ENCODE data around the gene HS3ST5. TPM values are rescaled to one million over a fixed set of nuclear protein-coding genes. Genes with fewer than 3 reads are reported as not detected.

HS3ST5 gene
- total RNA-seq, 1 donor from 2014 or later, result 0.05 TPM

DNA sequence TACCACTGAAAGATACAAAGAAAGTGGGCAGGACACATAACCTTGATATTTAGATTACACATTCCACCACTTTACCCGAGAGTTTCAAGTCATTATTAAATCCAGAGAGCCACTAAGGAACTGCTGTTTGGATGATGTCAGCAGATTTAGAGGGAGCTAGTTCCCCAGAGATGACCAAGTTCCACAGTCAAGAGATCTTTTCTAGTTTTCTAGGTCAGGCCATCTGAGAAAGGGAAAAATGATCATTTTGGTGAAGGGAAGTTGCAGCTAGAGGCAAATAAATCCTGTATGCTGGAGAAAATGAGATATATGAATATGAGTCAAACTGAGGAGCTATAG, 147.8 kb downstream of the HS3ST5 start:
- H3K4me3 Mint-ChIP-seq (ENCODE audit: unreplicated experiment), result no peak overlapping the region
- DNase-seq (ENCODE audit: low spot score), result no peak
- H3K9me3 Mint-ChIP-seq (ENCODE audit: low read depth), result peaks cover 2% of the 10 kb centered on the region
- peaks cover 5% of the 10 kb centered on the region for H3K4me1 Mint-ChIP-seq (ENCODE audit: low read depth)
- TF ChIP-seq, protein P1, sequence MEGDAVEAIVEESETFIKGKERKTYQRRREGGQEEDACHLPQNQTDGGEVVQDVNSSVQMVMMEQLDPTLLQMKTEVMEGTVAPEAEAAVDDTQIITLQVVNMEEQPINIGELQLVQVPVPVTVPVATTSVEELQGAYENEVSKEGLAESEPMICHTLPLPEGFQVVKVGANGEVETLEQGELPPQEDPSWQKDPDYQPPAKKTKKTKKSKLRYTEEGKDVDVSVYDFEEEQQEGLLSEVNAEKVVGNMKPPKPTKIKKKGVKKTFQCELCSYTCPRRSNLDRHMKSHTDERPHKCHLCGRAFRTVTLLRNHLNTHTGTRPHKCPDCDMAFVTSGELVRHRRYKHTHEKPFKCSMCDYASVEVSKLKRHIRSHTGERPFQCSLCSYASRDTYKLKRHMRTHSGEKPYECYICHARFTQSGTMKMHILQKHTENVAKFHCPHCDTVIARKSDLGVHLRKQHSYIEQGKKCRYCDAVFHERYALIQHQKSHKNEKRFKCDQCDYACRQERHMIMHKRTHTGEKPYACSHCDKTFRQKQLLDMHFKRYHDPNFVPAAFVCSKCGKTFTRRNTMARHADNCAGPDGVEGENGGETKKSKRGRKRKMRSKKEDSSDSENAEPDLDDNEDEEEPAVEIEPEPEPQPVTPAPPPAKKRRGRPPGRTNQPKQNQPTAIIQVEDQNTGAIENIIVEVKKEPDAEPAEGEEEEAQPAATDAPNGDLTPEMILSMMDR (IDR thresholded peaks at IDR 0.05), result no peak
- H3K36me3 Mint-ChIP-seq (ENCODE audit: low read depth), result no peaks in the 10 kb centered on the region
- H3K27ac Mint-ChIP-seq (ENCODE audit: unreplicated experiment), result no peak overlapping the region
- H3K27me3 Mint-ChIP-seq (ENCODE audit: low read depth), result no peaks in the 10 kb centered on the region

DNA sequence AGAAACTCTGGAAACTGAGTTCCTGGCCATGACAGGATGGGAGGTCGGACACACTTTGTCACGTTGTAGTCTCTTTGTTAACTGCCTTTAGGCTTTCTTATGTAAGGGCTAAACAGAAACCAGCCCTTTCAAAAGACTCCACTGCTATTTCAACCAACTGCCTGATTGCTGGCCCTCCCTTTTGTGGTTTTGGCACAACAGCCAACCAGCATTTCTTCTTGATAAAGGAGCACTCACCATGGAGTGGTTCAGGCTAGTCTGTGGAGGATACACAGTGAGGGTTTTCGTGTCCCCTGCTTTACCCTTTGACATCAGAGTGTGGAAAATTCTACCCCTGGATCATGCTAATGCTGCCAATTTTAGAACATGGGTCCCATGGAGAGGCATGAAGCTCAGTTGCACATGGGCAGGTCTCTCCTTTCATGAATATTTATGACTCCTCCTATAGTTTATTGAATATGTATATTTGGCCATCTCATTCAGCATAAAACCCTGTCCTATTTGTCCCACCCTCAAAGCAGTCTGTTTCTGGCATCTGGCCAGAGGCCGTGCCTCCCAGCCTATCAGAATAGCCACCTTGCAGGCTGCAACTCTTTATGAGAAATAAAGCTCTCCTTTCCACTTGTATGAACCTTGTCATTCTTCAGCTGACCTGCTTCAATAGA, 148.3 kb downstream of the HS3ST5 start:
- H3K4me3 Mint-ChIP-seq (ENCODE audit: unreplicated experiment), result no peak overlapping the region
- H3K36me3 Mint-ChIP-seq (ENCODE audit: low read depth), result no peaks in the 10 kb centered on the region
- TF ChIP-seq, protein P1 (IDR thresholded peaks at IDR 0.05), result no peak
- H3K9me3 Mint-ChIP-seq (ENCODE audit: low read depth), result peaks cover 2% of the 10 kb centered on the region
- peaks cover 5% of the 10 kb centered on the region for H3K4me1 Mint-ChIP-seq (ENCODE audit: low read depth)
- no peaks in the 10 kb centered on the region for H3K27me3 Mint-ChIP-seq (ENCODE audit: low read depth)
- DNase-seq (ENCODE audit: low spot score), result no peak
- H3K27ac Mint-ChIP-seq (ENCODE audit: unreplicated experiment), result no peak overlapping the region

DNA sequence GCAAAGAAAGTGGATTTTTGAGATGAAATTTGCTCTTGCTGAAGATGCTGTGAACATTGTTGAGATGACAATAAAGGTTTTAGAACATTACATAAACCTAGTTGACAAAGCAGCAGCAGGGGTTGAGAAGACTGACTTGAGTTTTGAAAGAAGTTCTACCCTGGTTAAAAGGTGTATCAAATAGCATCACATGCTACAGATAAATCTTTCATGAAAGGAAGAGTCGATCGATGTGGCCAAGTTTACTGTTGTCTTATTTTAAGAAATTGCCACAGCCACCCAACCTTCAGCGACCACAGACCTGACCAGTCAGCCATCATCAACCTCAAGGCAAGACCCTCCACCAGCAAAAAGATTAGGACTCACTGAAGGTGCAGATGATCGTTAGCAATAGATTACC, 155.3 kb downstream of the HS3ST5 start:
- Mint-ChIP-seq H3K9me3 (ENCODE audit: low read depth) (peaks cover 2% of the 10 kb centered on the region), H3K4me3 (ENCODE audit: unreplicated experiment) (no peak overlapping the region), H3K4me1 (ENCODE audit: low read depth) (no peaks in the 10 kb centered on the region), H3K27me3 (ENCODE audit: low read depth) (no peaks in the 10 kb centered on the region), H3K27ac (ENCODE audit: unreplicated experiment) (no peak overlapping the region), H3K36me3 (ENCODE audit: low read depth) (peaks cover 2% of the 10 kb centered on the region)
- DNase-seq (ENCODE audit: low spot score), result no peak
- TF ChIP-seq, protein P1 (IDR thresholded peaks at IDR 0.05), result no peak

DNA sequence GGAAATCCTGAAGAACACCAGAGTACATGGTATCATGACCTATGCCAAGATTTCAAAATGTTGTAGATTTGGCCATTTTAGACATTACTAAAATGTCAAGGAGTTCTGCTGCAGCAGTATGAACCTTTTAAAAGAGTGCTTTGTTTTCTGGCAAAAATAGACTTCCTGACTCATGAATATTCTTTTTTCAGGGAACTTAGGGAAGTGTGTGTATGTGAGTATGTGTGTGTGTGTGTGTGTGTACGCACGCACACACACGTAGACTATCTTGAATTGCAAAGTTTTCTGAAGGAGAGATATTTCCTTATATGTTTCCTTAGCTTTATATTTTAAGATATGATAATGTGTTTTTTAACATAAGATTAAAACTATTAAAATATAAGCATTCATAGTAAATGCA, 161.2 kb downstream of the HS3ST5 start:
- Mint-ChIP-seq H3K4me1 (ENCODE audit: low read depth) (no peaks in the 10 kb centered on the region), H3K9me3 (ENCODE audit: low read depth) (no peaks in the 10 kb centered on the region), H3K27ac (ENCODE audit: unreplicated experiment) (no peak overlapping the region), H3K27me3 (ENCODE audit: low read depth) (no peaks in the 10 kb centered on the region), H3K4me3 (ENCODE audit: unreplicated experiment) (no peak overlapping the region), H3K36me3 (ENCODE audit: low read depth) (peaks cover 2% of the 10 kb centered on the region)
- TF ChIP-seq, protein P1 (IDR thresholded peaks at IDR 0.05), result no peak
- no peak for DNase-seq (ENCODE audit: low spot score)

DNA sequence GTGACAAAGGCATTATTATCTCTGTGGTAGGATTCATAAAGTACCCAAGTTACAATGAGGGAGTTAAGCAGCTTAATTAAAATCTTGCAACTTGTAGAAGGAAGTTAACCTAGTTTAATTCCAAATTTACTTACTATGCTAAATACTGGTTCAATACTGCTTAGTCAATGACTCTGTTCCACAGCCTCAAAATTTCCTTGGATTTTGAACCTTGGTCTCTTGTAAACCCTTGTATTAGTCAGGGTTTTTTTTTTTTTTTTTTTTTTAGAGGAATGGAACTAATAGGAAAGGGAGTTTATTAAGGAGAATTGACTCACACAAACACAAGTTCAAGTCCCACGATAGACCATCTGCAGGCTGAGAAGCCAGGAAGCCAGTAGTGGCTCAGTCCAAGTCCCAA, 163.4 kb downstream of the HS3ST5 start:
- TF ChIP-seq, protein P1 (IDR thresholded peaks at IDR 0.05), result no peak
- H3K27ac Mint-ChIP-seq (ENCODE audit: unreplicated experiment), result no peak overlapping the region
- no peaks in the 10 kb centered on the region for H3K9me3 Mint-ChIP-seq (ENCODE audit: low read depth)
- no peaks in the 10 kb centered on the region for H3K27me3 Mint-ChIP-seq (ENCODE audit: low read depth)
- peaks cover 2% of the 10 kb centered on the region for H3K4me1 Mint-ChIP-seq (ENCODE audit: low read depth)
- peaks cover 2% of the 10 kb centered on the region for H3K36me3 Mint-ChIP-seq (ENCODE audit: low read depth)
- no peak overlapping the region for H3K4me3 Mint-ChIP-seq (ENCODE audit: unreplicated experiment)
- no peak for DNase-seq (ENCODE audit: low spot score)
